Measurements from ENCODE around the gene FAAP24.
"Not testable (repeated sequence)": the region's sequence is repeated elsewhere in the genome, so short reads cannot be mapped to it uniquely, and the experiment has no call there.

Gene FAAP24, protein sequence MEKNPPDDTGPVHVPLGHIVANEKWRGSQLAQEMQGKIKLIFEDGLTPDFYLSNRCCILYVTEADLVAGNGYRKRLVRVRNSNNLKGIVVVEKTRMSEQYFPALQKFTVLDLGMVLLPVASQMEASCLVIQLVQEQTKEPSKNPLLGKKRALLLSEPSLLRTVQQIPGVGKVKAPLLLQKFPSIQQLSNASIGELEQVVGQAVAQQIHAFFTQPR

GRCh38 chr19:32971715-32972540 is at the start of gene FAAP24, which contains the start of gene CEP89:
FAAP24 (plus strand) TSS chr19:32972242; CDS start chr19:32973197, 955 bp downstream.
CEP89 (minus strand) TSS chr19:32971958; CDS start chr19:32971874, 84 bp downstream.
- peak; percentile 96 for DNase-seq (ENCODE audit: low read depth)

DNA sequence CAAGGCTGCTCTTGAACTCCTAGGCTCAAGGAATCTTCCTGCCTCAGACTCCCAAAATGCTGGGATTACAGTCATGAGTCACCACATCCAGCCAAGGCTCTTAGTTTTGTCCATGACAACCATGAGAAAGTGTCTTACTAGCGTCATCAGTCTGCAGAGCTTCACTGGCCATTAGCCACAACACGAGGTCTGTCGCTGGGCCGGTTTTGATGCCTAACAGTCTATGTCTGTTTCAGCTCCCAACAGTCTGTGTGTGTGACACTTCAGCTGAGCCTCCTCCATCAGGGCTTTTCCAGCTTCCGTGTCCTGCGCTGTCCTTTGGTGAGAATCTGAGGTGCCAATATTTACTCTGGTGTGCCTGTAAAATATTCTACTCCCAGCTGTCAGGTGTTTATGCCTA is 47.8 kb upstream of the FAAP24 start:
- DNase-seq (ENCODE audit: low read depth): no peak

DNA sequence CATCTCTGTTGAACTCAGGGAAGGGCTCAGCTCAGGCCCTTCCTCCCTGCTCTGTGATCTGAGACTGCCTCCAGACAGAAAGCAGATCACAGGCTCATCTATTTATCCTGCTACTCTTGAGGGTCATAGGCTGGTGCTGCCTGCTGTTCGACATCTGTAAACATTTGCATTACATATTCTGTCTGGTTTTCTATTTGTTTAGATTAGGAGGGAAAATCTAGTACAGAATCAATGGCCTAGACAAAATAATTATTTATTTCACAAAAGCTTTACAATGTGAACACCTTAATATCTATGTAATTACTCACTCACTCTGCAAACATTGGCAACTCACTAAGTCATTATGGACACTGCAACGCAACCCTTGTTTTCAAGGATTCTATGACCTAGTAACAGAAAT is 43.2 kb upstream of the FAAP24 start:
- no peak for DNase-seq (ENCODE audit: low read depth)

DNA sequence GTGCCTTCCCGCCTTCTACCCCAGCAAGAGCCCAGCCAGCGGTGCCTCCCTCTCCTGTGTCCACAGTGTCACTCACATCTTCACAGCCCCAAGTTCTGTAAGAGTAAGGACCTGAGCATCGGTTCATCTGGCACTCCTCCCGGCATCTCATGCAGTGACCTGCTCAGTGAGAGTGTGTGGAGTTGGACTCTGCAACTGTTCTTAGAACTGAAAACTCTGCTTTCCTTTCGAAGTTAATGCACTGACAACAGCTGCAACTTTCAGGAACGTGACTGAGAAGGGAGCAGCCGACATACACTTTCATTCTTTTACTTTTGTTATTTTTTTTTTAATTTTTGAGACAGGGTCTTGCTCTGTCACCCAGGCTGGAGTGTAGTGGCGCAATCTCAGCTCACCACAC is 41.5 kb upstream of the FAAP24 start:
- DNase-seq (ENCODE audit: low read depth): no peak

DNA sequence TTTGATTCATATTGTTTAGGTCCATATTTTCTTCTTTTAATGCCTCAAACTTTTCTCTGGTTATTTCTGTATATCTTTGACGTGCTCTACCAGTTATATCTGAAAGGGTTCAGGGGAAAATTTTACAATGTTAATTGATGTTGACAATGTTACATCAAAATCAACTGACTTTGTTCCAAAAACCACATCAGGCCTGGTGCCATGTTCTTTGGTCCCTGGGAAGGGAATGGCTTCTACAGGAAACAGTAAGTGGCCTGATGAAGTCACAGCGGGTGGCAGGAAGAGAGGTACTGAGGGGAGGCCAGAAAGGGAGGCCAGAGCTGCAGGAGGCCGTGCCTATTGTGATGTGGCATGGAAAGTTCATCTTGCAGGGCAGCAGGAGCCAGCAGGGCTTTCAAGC is 38.5 kb upstream of the FAAP24 start:
- no peak for DNase-seq (ENCODE audit: low read depth)

GRCh38 chr19:32935629-32936028 is 36.4 kb upstream of the FAAP24 start:
- DNase-seq (ENCODE audit: low read depth): no peak

- no peak for DNase-seq (ENCODE audit: low read depth)
Observed at GRCh38 chr19:32936065-32936464, 36.0 kb upstream of the FAAP24 start.

DNA sequence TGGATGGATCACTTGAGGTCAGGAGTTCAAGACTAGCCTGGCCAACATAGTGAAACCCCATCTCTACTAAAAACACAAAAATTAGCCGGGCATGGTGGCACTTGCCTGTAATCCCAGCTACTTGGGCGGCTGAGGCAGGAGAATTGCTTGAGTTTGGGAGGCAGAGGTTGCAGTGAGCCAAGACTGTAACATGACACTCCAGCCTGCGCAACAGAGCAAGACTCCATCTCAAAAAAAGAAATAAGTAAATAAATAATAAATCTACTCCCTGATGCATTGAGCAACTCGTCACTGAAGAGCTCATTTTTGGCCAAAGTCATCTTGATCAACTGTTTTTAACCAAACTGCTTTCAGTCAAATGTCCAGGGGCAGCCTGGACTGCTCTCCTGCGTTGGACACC is 30.8 kb upstream of the FAAP24 start:
- not testable (repeated sequence) for DNase-seq (ENCODE audit: low read depth)

DNA sequence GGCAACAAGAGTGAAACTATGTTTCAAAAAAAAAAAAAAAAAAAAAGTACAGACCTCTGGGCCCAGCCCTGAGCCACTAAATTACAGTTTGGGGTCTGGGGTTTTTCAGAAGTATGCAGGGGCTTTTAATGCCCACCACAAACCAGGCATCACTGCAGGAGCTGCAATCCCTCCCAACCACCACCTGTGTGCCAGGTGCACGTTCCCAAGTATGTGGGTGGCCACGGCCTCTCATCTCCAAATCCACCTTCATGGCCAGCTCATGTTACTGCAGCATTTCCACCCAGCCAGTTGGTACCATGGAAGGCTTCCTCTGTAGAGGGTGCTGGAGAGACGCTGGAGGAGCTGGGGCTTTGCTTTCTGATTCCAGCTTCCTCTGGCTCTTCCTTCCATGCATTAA is 26.8 kb upstream of the FAAP24 start:
- DNase-seq (ENCODE audit: low read depth): no peak

DNA sequence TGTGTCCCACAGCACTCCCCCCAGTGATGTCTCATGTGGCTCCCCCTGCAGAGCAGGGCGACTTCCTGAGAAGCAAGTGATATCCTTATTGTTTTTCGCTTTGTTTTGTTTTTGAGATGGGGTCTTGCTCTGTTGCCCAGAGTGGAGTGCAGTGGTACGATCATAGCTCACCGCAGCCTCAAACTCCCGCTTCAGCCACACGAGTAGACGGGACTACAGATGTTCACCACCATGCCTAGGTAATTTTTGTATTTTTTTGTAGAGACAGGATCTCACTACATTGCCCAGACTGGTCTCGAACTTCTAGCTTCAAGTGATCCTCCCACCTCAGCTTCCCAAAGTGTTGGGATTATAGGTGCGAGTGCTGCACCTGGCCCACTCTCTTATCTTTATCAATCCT is 5.3 kb upstream of the FAAP24 start:
- DNase-seq (ENCODE audit: low read depth): no peak

GRCh38 chr19:32969549-32969948 is 2.5 kb upstream of the FAAP24 start:
- no peak for DNase-seq (ENCODE audit: low read depth)

- DNase-seq (ENCODE audit: low read depth): no peak
Observed at GRCh38 chr19:32971012-32971595, 938 bp upstream of the FAAP24 start.

DNA sequence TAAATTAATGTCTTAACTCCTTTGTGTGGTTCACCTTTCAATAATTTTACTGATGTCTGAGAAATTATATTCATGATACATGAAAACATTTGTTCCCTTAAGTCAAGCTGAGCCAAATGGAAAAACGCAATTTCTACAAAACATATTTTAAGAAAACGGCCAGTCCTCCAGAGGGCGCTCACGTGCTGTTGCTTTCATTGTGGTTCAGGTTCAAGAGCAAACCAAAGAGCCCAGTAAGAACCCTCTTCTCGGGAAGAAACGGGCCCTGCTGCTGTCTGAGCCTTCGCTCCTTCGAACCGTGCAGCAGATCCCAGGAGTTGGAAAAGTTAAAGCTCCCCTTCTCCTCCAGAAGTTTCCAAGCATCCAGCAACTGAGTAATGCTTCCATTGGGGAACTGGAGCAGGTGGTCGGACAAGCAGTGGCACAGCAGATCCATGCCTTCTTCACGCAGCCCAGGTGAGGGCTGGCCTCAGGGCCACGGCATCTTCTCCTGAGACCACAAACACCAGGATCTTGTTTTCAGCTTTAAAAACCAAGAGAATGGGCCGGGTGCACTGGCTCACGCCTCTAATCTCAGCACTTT is 4.3 kb downstream of the FAAP24 start:
- peak; percentile 43 for DNase-seq (ENCODE audit: low read depth)

DNA sequence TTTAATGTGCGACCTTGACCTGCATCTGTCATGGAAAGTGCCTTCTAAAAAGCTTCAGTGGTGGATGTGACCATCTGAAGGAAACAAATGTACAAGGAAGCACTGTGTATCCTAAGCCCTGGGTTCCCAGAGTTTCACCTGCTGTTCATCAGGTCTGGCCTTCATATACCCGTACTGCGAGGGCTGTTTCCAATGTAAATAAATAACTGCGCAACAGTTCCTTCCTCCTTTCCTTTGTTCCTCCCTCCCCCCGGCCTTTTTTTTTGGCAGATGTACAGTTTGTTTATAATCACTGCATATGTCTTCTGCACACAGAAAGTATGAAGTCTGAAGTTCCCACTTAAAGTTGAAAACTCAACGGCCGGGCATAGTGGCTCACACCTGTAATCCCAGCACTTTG is 5.2 kb downstream of the FAAP24 start:
- DNase-seq (ENCODE audit: low read depth): no peak

GRCh38 chr19:32977813-32978212 is 5.8 kb downstream of the FAAP24 start:
- not testable (repeated sequence) for DNase-seq (ENCODE audit: low read depth)

DNA sequence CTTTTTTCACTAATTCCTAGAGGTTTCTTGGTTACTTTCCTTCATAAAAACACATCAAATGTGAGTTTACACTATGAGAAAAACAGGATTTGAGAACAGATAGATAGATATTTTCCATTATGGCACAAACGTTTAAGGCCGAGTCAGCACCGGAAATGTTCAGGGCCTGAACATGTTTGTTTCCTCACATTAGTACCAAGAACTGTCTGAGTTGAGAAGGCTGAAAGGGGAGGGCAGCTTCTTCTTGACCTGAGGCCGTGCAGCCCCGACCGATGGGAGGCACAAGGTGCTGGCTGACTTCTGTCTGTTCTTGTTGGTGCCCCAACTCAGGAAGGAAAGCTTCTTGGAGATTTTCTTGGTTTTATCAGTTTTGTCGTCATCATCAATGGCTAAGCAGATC is 7.8 kb downstream of the FAAP24 start:
- DNase-seq (ENCODE audit: low read depth): not testable (repeated sequence)

DNA sequence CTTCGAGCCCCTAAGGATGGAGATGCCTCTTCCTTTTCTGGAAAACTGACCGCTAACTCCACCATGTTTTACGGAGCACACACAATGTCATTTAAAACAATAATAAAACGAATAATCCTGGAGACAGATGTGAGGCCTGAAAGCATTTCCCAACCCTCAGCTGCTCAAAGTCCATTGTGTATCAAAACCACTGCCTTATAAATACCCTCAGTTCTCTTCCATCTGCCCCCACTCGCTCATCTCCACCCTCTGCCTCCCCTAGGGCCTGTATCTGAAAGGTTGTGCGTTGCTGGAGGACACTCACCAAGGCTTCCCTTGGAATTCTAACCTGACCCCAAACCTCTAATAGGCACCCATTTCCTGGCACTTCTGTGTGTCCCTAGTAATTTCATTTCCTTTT is 10.4 kb downstream of the FAAP24 start:
- DNase-seq (ENCODE audit: low read depth): not testable (repeated sequence)

DNA sequence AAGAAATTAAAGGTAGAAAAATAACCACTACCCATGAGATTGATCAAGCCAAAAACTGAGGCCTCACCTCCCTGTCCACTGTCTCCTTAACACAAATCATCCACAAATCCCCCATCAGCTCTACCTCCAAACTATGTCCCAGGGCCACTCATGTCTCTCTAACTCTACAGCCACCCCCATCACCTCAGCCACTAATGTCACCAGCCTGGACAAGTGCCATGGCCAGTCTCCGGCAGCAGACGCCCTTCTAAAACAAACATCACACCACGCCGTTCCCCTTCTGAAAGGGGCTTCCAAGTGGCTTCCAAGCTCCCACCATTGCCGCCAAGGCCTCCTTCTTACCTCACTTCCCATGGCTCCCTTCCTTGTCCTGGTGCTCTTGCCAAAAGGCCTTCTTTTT is 16.2 kb downstream of the FAAP24 start:
- DNase-seq (ENCODE audit: low read depth): not testable (repeated sequence)

- no peak for DNase-seq (ENCODE audit: low read depth)
Observed at GRCh38 chr19:32988724-32989123, 16.7 kb downstream of the FAAP24 start.

GRCh38 chr19:32995966-32996365 is 23.9 kb downstream of the FAAP24 start:
- not testable (repeated sequence) for DNase-seq (ENCODE audit: low read depth)

GRCh38 chr19:32997061-32997464 is 25.0 kb downstream of the FAAP24 start:
- not testable (repeated sequence) for DNase-seq (ENCODE audit: low read depth)

- no peak for DNase-seq (ENCODE audit: low read depth)
Observed at GRCh38 chr19:32997716-32998355, 25.8 kb downstream of the FAAP24 start.

Data from activated gamma-delta T cell treated with anti-CD3 and anti-CD28 coated beads, Interleukin-2, amount 50 U/mL, for 16 hours (primary cell).